Neutrophil (primary cell): ENCODE measurements around the gene SPDEF.

Source experiments
- H3K27ac ChIP-seq: fragments of 200-600 bp; sonication (generic); 2 replicates; pipeline ENCODE4 v1.5.1; 2016; ENCODE audit warnings: mild to moderate bottlenecking, moderate library complexity
- H3K27me3 ChIP-seq: fragments of 200-600 bp; sonication (generic); 2 replicates; pipeline ENCODE4 v1.6.0; 2016; ENCODE audit warnings: mild to moderate bottlenecking
- H3K36me3 ChIP-seq: fragments of 200-600 bp; sonication (generic); 2 replicates; pipeline ENCODE4 v1.5.1; 2017
- H3K4me1 ChIP-seq, 2 experiments: fragments of 200-600 bp in 1 of 2; sonication (generic) in 1 of 2; 1 replicate in 1 of 2; 2 replicates in 1 of 2; pipeline versions ENCODE4 v1.5.1 to v1.6.1; 2013 to 2016; ENCODE audit warnings: low read depth in 1 of 2, low read length in 1 of 2, mild to moderate bottlenecking in 1 of 2, moderate library complexity in 1 of 2; ENCODE audit not compliant: control insufficient read depth in 1 of 2, insufficient read depth in 1 of 2
- H3K4me3 ChIP-seq, 2 experiments: fragments of 200-600 bp in 1 of 2; sonication (generic) in 1 of 2; 1 replicate in 1 of 2; 2 replicates in 1 of 2; pipeline ENCODE4 v1.5.1; 2013 to 2016; ENCODE audit warnings: low read depth in 1 of 2, low read length in 1 of 2, mild to moderate bottlenecking in 1 of 2, moderate library complexity in 1 of 2
- H3K9me3 ChIP-seq: fragments of 200-600 bp; sonication (generic); 2 replicates; pipeline ENCODE4 v1.5.1; 2016
- CTCF ChIP-seq: fragments of 200-600 bp; sonication (generic); IDR thresholded peaks from 2 replicates; pipeline ENCODE4 v1.5.1; 2016; ENCODE audit warnings: antibody characterized with exemption

Gene SPDEF

GRCh38 chr6:34557228-34557627, 1.1 kb upstream of the SPDEF start:
- Histone ChIP-seq H3K27ac (no peak overlapping the region), H3K27me3 (peaks cover 9% of the 10 kb centered on the region), H3K36me3 (no peaks in the 10 kb centered on the region), H3K9me3 (no peaks in the 10 kb centered on the region), H3K4me1 (no peaks in the 10 kb centered on the region), H3K4me3 (no peak overlapping the region)
- TF ChIP-seq CTCF, result no peak

DNA sequence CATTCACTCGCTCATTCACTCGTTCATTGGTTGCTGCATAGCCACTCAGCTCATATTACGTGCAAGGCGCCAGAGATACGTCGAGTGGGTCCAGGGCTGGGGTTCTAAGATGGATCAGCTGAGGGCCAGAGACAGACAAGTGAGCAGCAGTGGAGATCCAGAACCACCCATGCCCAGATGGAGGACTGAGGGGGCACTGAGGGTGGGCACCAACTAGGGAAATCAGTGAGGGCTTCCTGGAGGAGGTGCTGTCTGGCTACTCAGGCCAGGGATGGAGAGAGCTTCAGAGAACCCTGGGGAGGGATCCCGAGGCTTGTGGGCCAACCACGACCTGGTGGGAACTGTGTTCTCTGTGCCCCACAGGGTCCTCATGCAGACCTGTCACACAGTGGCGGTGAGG, 364 bp upstream of the SPDEF start:
- peaks cover 9% of the 10 kb centered on the region for H3K27me3 ChIP-seq
- H3K36me3 ChIP-seq, result no peaks in the 10 kb centered on the region
- no peak overlapping the region for H3K27ac ChIP-seq
- no peak for TF ChIP-seq CTCF
- no peaks in the 10 kb centered on the region for H3K4me1 ChIP-seq
- no peaks in the 10 kb centered on the region for H3K9me3 ChIP-seq
- H3K4me3 ChIP-seq, result no peak overlapping the region

DNA sequence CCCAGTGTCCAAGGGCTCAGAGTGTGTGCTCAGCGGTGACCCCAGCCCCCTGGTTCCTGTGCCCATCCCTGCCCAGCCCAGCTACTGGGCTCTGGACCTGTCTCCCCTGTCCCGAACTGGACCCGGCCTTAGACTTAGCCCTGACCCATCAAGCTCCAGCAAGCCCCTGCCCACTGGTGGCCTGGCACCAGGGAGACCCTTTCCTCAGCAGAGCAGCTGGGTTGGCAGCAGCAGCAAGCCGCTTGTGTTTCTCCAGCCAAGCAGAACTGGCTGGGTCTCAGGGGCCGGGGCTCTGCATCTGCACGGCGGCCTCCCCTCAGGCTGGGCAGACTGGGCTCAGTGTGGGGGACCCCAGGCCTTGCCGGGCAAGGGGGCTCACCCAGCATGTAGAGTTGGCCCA, 801 bp downstream of the SPDEF start:
- no peaks in the 10 kb centered on the region for H3K36me3 ChIP-seq
- no peaks in the 10 kb centered on the region for H3K4me1 ChIP-seq
- no peak for TF ChIP-seq CTCF
- H3K9me3 ChIP-seq, result no peaks in the 10 kb centered on the region
- H3K4me3 ChIP-seq, result no peak overlapping the region
- no peak overlapping the region for H3K27ac ChIP-seq
- peaks cover 9% of the 10 kb centered on the region for H3K27me3 ChIP-seq

DNA sequence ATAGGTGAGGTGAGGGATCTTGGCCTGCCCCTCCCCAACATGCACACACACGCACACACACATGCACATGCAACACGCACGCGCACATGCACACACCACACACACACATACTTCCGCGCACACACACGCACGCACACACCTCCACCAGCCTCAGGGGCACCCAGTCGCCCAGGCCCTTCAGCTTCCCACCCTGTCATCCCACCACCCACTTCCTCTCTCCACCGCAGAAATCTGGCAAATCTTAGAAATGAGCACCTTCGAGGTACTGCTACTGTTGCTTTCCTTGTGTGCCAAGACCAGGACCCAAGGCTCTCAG, 1.2 kb downstream of the SPDEF start:
- Histone ChIP-seq H3K4me1 (no peaks in the 10 kb centered on the region), H3K36me3 (no peaks in the 10 kb centered on the region), H3K4me3 (no peak overlapping the region), H3K9me3 (no peaks in the 10 kb centered on the region), H3K27me3 (peaks cover 9% of the 10 kb centered on the region), H3K27ac (no peak overlapping the region)
- no peak for TF ChIP-seq CTCF

GRCh38 chr6:34554291-34555006, 1.7 kb downstream of the SPDEF start:
- no peaks in the 10 kb centered on the region for H3K9me3 ChIP-seq
- H3K4me3 ChIP-seq, result no peak overlapping the region
- no peaks in the 10 kb centered on the region for H3K36me3 ChIP-seq
- no peaks in the 10 kb centered on the region for H3K4me1 ChIP-seq
- no peak overlapping the region for H3K27ac ChIP-seq
- peaks cover 9% of the 10 kb centered on the region for H3K27me3 ChIP-seq
- TF ChIP-seq CTCF, result no peak

- no peaks in the 10 kb centered on the region for H3K4me1 ChIP-seq
- H3K4me3 ChIP-seq, result no peak overlapping the region
- no peak overlapping the region for H3K27ac ChIP-seq
- H3K27me3 ChIP-seq, result peaks cover 9% of the 10 kb centered on the region
- H3K9me3 ChIP-seq, result no peaks in the 10 kb centered on the region
- no peak for TF ChIP-seq CTCF
- no peaks in the 10 kb centered on the region for H3K36me3 ChIP-seq
Measured at GRCh38 chr6:34553750-34554149, 2.4 kb downstream of the SPDEF start.
